ENCODE results near the gene CRYGN.

CRYGN gene

GRCh38 chr7:151425670-151426440 lies 14.1 kb downstream of the CRYGN start:
- DNase-seq = no peak

- DNase-seq = no peak
These were observed 15.1 kb downstream of the CRYGN start for GRCh38 chr7:151424799-151425198.

DNA sequence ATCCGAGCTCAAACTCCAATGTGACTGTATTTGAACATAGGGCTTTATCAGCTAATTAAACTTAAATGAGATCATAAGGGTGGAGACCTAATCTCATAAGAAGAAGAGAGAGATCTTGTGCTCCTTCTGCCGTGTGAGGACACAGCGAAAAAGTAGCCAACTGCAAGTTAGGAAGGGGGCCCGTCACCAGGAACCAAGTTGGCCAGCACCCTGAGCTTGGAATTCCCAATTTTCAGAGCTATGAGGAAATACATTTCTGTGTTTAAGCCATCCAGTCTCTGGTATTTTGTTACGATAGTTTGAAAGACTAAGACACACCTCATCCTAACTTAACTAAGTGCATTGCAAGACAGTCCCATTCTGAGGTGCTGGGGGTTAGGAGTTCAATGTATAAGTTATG lies 16.0 kb downstream of the CRYGN start:
- no peak for DNase-seq

GRCh38 chr7:151423226-151423625 lies 16.7 kb downstream of the CRYGN start:
- no peak for DNase-seq

- no peak for DNase-seq
These were observed 17.7 kb downstream of the CRYGN start for GRCh38 chr7:151422212-151422611.

GRCh38 chr7:151420144-151420543 lies 19.8 kb downstream of the CRYGN start:
- DNase-seq = no peak

DNA sequence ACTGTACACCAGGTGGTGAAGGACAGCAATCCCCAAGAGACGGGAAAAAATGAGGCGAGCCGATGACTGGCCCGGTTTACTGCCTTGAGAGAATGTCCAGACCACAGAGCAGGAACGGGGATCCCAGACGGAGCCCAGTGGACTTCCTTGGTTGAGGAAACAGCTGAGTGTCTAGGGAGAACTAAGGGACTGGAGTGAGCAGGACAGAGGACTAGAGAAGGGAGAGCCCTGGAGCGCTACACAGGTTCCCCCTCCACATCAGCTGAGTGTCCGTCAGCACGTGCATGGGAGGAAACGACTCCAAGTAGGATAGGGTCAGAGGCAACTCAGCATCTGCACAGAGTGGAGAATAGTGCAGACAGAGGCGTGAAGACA lies 23.0 kb downstream of the CRYGN start:
- DNase-seq = peak; percentile 43 to 68 (median 50)

DNA sequence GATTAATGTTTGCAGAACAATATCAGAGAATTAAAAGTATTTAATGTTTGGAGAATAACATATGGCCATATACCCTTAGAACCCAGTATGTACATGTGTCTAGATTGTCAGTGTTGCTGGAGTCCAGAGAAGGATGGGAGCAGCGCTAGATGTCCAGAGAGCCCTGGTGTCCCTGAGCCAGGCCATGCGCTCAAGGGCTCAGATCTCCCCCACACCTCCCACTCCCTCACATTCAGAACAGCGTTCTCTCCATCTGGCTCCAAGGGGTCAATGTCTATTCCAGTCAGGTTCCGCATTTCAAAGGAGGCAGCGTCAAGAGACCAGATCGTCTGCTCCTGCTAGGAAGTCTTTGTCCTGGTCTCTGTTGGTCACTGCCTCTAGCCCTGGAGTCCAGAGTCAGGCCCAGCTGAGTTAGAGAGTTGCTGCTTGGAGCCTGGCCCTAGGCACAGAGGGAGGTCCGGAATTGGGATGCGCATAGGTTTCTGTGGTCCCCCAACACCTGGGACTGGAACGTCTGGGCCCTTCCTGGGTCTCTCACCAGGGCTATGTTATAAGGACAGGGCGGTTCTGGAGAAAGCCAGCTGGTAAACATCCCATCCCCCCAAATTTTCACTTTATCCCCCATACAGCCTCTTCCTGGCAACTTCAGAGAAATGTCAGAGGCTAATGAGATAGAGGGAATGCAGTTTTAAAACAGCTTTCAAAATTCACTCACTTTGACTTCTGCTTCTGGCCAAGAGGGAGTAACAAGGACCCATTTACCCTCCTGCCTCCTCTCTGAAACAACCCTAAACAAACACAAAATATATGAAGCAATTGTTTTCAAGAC lies 23.6 kb downstream of the CRYGN start:
- DNase-seq = no peak

DNA sequence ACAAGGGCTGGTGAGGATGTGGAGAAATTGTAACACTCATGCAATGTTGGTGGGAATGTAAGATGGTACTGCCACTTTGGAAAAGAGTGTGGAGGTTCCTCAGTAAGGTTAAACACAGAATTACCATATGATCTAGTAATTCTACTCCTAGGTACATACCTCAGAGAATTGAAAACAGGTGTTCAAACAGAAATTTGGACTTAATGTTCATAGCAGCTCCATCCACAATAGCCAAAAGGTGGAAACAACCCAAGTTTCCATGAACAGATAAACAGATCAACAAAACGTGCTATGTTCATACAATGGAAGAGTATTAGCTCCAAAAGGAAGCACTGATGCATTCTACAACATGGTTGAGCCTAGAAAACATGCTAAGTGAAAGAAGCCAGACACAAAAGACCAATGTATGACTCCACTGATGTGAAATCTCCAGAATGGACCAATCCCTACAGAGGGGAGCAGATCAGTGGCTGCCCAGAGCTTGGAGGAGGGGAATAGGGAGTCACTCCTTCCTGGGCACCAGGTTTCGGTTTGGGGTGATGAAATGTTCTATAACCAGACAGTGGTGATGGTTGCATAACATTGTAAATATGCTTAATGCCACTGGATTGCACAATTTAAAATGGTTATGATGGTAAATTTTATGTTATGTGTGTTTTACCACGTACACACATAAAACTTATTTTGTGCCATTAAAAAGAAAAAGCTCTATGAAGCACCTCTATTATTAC lies 24.4 kb downstream of the CRYGN start:
- DNase-seq = peak; percentile 92 to 97 (median 96)

DNA sequence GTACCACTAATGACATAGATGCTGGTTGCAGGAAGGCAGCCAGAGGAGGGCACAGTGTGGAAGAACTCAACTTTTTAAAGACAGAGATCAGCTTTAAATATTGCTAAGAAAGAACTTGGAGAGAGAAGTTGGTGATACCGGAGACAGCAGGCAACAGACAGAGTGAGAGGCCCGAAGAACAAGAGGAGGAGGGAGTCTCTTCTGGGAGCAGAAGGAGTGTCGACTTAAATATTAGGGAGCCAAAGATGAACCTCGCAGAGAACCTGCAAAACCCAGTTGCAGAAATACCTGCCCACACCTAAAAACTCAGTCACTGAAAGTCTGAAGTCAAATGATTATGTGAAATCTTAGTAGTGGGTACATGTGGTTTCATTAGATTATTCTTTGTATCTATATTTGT lies 26.7 kb downstream of the CRYGN start:
- no peak for DNase-seq

DNA sequence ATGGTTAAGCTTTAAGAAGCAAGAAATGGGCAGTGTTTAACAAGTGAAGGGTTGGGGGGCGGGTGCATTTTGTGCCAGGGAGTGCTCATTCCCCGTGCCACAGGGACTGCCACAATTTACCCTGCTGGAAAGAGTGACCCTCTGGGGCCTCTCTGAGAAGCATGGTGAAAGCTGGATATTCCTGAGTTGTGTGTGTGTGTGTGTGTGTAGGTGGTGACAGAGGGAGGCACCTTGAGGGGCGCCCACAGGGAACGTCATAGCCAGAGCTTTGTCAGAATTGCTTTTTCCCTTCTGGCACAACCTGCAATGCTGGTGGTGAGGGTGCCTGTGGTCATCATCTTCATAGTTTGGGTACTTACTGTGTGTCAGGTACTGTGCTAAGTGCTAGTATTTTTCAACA lies 27.6 kb downstream of the CRYGN start:
- DNase-seq = no peak

DNA sequence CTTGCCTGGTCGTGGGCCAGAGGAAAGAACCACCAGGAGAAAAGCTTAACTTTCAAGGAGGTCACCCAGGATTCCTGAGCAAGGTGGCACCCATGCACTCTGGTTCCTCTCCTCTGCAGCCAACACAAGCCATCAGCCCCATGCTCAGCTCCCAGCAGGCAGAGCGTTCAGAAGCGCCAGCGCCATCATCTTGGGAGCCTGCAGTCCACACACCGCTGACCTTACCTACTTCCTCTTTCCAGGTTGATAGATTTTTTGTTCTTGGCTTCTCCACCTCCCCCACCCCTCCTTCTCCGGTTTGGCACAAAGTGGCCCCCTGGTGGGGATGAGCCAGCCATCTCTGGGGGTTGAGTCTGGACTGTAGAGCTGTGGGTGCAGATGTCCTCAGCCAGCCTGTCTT lies 28.4 kb downstream of the CRYGN start:
- DNase-seq = peak in 1 of 3 donors; percentile 28

DNA sequence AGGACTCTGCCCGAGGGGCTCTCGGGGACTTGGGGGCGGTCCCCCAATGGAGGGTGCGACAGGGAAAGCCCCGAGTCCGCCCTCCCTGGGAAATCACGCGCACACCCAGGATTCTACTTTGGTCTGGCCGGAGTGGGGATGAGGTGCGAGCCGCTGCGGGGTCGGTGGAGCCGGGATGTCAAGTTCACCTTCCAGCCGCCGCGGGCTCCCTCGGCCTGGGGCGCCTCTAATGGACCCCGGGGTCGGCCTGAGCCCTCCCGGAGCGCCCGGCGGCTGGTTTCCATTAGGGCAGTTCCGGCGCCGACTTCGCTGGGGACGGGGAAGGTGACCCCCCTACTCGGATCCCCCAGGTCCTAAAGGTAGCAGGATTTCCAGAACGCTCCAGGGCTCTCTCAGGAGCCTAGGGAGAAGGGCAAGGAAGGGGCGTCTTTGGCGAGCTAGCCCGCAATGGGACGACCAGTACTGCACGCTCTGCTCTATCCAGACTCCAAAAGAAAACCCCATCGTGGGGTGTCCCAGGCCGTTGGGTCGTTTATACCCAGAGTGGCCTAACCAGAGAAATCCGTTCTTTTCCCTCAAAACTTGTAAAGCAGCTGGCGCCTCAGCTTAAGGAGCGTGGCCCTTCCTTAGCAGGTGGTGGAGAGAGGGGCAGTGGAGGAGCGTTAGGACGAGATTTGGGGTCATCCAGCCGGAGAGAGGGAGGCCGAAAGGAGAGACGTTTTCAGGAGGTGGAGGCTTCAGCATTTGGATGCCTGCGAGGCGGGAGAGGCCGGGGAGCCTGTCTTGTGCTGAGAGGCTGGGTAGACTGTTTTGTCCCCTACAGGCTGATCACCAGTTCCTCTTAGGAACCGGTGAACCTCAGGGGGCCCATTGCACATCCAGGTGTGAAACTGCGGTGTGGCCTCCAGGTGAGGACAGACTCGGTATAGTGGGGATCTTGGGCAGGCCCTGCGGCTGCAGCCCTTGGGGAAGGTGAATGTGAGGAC lies 29.2 kb downstream of the CRYGN start:
- no peak for DNase-seq

GRCh38 chr7:151409667-151410404 lies 30.1 kb downstream of the CRYGN start, which contains the start of gene WDR86:
TSS of gene WDR86 (minus strand) at chr7:151410038. CDS start at chr7:151409589, 449 bp downstream.
- peak in 1 of 3 donors; percentile 32 for DNase-seq

- DNase-seq = no peak
These were observed 30.9 kb downstream of the CRYGN start for GRCh38 chr7:151408839-151409666.

DNA sequence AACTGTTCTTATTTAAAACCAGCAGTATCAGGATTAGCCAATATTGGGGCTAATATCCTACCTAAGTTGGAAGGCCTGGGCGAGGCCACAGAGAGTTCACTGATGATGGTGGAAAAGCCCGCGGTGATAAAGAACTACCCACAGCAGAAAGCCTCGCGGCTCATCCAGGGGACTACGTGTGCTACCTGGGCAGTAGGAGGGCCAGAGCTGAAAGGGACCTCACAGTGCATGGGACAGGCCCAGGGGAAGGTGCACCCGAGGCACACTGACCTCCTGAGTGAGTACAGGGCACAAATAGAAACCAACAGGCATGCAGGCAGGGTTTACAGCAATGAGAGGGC lies 31.5 kb downstream of the CRYGN start:
- no peak for DNase-seq

DNA sequence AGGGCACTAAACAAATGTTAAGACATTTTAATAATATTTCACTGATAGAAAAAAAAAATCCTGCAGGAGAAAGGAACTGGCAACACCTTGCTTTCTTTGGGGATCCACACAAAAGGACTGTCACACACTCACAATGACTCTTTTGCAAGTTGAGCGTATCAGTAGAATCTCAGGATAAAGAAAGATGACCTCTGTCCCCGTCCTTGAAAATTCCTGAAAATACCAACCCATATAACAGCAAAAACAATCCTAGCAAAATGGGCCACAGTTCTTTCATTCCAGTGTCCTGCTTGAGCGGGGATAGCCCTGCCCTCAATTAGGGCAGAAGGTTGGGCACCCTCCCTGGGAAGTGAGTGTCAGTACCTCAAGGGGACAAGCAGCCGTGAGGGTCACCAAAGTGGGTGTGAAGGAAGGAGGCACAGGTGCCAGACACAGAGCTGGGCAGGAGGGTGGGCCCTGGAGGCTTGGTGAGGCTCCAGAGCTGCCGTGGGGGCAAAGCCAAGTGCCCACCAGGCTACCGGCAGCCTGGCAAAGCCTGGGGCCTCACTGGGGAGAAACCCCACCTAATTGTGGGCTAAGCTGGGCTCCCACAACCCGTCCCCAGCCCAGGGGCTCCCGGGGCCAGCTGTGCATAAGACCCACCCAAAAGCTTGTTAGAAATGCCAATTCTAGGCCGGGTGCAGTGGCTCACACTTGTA lies 32.9 kb downstream of the CRYGN start:
- no peak for DNase-seq

DNA sequence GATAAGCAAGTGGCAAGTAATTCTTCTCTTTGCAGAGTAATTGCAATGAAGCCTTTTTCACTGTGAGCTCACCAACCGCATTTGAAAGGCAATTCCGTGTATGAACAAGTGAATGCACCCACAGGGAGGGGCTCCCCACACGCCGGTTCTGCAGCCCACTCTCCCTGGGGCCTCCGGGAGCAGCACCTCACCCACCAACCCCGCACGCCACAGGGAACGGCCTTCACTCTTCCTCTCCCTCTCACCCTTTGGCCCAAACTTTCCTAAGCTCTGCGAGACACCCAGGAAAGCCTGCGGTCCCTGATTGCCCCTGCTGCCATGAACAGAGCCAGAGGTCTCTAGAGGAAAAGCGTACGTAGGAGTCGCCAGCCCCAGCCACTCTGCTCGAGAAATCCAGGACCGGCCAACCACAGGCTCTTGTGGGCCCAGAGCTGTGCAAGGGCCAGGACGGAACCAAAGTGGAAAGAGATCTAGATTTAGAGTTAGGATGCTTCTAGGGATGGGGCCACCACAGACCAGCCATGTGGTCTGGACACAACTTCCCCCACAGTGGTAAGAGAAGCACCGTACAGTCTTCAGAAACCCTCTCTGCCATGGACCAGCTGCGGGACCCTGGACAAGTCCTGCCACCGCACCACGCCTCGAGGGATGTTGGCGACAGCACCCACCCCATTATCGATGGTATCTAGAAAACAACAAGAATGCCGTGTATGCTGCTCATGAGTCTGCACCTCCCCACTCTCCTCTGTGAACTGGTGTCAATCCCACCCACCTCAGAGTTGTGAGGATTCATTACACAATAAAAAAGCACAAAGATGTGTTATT lies 33.7 kb downstream of the CRYGN start:
- DNase-seq = no peak

- DNase-seq = no peak
These were observed 34.4 kb downstream of the CRYGN start for GRCh38 chr7:151405588-151405987.
